NCI-H774 (cell line): ENCODE measurements around the gene FBLN5.
"Not testable (repeated sequence)": the region's sequence is repeated elsewhere in the genome, so short reads cannot be mapped to it uniquely, and the experiment has no call there.

Experiments used
- DNase-seq: peaks from one replicate; lab custom pipeline; 2025; lab: John Stamatoyannopoulos, UW

Gene FBLN5

GRCh38 chr14:91861091-91861490 is 86.4 kb downstream of the FBLN5 start:
- no peak for DNase-seq

GRCh38 chr14:91860238-91860637 is 87.3 kb downstream of the FBLN5 start:
- DNase-seq = no peak

DNA sequence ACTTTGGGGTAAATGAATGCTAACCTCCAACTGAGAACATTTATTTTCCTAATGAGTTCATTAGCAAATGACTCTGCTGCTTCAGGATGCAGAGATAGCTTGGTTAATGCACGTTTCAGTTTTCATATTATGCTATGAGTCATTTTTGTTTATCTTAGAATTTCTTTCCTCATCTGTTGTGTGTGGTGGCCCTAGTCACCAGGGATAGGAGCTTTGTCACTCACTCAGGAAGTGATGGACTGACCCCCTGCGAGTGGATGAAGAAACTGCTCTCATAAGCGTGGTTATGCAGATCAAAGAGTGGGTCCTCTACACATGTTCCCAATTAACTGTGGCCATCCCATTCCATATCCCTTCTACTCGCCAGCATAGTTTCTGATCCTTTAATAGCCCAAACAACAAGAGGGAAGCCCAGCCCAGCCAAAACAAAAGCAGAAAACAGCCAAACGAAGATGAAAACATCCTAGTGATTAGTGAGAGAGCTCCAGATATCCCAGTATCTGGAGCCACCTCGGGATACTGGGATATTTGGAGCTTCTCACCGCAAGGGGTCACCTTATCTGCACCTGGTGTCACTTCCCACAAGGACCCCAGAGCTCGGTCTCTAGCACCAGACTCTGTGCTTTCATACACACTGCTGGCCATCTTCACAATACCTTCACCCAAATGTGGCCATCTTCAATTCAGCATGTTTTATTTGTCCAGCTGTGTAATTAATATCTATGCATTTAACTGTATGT is 88.8 kb downstream of the FBLN5 start:
- DNase-seq = no peak

DNA sequence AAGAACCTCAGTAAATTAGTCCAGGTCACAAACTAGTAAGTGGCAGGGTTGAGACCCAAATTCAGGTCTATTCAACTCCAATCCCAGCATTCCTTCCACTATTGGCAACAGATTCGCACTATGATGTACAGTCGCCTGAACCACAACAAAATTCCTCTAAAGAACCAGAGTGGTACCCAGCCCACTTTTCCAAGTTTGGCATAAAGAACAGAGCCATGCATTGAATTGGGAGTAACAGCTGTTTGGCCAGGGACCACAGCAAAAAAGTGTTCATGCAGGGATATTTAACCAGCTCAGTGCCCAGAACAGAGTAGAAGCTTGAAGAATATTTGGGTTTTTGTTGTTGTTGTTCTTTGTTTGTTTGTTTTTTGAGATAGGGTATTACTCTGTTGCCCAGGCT is 89.9 kb downstream of the FBLN5 start:
- DNase-seq = no peak

DNA sequence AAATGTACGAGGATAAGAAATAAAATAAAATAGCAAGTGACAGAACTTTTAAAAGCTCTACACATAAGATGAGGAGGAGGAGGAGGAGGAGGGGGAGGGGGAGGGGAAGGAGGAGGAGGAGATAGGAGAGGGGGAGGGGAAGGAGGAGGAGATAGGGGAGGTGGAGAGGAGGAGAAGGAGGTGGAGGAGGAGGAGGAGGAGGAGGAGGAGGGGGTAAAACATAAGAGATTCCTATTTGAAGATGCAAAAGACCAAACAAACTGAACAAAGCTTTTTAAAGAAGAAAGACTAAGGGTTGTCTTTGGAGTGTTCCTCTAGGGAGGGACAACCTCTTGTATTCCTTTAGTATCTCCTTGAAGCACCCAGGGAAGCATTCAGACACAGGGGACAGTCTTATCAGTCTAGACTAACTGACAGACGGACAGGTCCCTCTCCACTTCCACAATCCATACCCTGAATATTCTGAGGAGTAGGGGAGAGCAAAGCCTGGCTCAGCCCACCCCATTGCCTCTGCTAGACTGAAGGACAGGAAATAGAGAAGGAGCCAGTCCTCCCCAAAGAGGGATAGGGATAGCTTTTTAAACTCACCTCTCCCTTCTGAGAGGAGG is 93.1 kb downstream of the FBLN5 start:
- DNase-seq = no peak

DNA sequence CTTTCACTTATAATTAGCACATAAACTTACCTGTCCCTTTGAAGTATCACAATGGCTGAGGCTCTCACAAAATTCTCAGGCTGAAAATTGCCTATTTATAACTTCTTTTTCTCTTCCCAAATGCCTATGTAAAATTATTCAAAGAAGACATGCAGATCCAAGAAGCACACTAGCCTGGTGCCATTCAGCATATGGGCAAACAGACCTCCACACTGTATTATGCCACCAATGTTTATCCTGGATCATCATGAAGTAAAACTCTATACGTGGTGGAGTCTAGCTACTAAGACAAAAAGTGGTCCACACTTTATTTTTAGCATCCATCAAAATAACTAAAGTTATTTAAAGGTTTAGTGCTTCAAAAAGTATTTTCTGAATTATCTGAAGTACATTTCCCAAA is 95.9 kb downstream of the FBLN5 start:
- no peak for DNase-seq

- no peak for DNase-seq
These were observed 98.9 kb downstream of the FBLN5 start for GRCh38 chr14:91848504-91849001.

GRCh38 chr14:91847693-91848092 is 99.8 kb downstream of the FBLN5 start:
- no peak for DNase-seq

GRCh38 chr14:91845652-91846051 is 101.8 kb downstream of the FBLN5 start:
- no peak for DNase-seq

- not testable (repeated sequence) for DNase-seq
These were observed 102.4 kb downstream of the FBLN5 start for GRCh38 chr14:91845056-91845455.

DNA sequence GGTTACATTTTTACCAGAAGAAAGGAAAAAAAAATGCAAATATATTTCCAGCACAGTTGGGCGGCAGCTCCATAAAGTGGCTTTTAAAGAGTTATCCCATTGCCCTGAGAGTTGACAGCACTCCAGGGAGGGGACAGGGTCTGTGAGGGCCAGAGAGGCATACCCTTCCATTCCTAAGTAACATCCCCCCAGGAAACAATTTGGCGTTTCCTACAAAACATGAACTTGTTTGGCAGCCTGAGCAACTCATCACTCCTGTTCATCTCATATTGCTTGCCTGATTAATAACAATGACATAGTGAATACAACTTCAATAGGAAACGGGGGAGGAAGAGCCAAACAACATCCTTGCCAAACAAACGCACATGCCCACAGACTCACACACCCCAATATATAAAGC is 103.5 kb downstream of the FBLN5 start:
- no peak for DNase-seq

- DNase-seq = no peak
These were observed 104.1 kb downstream of the FBLN5 start for GRCh38 chr14:91843437-91843836.

DNA sequence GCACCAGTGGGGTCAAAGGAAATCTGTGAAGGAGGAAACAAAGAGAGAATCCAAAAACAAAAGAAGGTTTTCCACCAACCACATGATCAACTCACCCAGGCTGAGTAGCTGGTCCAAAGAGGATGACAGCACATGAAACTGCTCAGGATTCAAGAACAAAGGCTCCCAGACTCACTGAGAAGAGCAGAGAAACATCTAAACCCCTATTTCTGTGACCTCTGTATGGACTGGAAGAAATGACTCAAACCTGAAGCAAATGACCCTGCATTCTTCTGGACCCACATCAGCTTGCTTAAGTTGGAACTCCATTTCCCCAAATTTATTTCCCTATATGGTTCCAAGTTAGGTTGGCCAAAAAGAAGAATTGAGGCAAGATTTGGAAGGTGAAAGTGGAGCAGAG is 106.4 kb downstream of the FBLN5 start:
- no peak for DNase-seq

DNA sequence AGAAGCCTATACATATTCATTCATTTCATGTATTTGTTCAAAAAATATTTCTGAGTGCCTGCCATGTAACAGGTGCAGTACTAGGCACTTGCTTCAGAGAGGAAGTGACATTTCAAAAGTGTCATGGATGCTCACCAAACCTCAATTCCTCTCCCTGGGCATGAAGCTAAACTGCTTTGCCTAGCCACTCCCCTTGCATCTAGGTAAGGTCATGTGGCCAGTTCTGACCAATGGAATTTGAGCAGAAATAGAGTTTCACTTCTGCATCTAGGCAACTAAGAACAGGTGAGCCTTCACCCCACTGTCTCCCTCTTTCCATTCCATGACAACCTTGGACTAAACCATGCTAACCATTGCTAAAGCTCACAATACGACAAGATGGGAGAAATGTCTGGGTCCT is 107.7 kb downstream of the FBLN5 start:
- no peak for DNase-seq

GRCh38 chr14:91837076-91837475 is 110.4 kb downstream of the FBLN5 start:
- no peak for DNase-seq

DNA sequence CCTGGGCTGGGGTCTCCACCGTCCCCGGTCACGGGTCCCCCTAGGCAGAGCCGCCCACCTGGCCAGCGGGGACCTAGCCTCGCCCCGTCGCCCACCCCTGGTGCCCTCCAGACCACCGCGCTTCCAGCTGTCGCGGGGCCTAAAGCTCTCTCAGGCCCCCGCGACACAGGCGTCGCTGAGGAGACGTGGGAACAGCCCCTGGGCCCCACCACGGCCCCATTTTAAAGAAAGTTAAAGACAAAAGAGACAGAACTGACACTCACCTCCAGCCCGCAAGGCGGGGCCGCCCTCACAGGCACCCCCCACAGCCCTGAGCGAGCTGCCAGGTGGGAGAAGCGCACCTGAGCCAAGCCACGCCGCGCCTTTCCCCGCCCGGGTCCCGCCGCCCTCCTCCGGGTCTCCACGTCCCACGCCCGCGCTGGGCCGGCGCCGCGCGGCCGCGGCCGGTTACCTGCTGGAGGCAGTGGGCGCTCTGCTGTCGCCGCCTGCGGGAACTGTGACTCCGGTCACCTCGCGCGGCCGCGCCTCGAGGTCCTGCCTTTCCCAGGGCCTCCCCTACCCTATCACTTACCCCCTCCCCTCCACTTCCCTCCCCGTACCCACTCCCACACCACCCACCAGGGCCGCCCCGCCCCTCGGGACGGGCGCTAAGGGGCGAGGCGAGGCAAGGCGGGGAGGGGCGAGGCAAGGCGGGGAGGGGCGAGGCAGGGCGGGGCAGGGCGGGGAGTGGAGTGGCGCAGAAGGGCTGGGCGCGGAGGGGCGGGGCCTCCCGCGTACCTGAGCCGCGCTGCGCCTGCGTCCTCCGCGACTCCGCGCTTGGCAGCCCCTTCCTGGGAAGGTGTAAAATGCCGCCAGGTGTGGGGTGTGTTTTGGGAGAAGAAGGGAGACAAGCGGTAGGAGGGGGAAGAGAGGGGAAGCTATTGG is 111.3 kb downstream of the FBLN5 start:
- peak; percentile 64 for DNase-seq

GRCh38 chr14:91835197-91835919 is 112.1 kb downstream of the FBLN5 start:
- DNase-seq = no peak

GRCh38 chr14:91834571-91834970 is 112.9 kb downstream of the FBLN5 start:
- DNase-seq = no peak

GRCh38 chr14:91831337-91831736 is 116.2 kb downstream of the FBLN5 start:
- DNase-seq = no peak

GRCh38 chr14:91830777-91831176 is 116.7 kb downstream of the FBLN5 start:
- peak; percentile 3 for DNase-seq

DNA sequence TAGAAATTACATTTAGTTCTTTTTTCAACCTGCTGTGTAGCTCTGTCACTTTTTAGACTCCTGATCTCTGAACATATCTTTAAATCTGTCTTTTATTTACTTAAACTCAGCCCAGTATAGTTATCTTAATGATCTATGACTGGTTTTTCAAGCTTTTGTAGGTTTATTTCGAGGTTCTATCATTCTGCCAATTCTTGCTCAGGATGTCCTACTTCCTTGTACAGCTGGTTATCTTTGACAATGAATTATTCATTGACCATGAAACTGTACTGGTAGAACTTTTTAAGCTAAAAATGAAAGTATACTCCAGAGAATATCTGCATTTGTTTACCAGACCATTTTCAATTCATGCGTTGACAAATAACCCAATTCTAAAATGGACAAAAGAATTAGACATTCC is 118.0 kb downstream of the FBLN5 start:
- DNase-seq = no peak

DNA sequence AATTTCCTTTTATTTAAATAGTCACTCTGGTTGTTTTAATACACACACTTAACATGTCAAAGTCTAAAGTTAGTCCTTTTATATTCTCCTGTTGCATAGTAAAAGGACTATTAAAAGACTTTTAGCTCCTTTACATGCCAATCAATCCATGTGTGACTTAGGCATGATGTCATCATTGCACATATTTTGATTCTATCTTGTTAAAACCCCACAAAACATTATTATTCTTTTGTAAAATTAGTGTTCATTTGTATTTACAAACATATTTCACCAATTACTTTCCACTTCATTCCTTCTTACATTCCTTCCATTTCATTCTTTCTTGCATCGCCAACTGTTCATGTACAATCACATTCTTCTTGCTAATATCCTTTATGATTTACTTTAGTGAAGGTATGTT is 119.7 kb downstream of the FBLN5 start:
- DNase-seq = no peak
